HG03175 (cell line): ENCODE measurements around the gene ADGRE2.
"Not testable (repeated sequence)": the region's sequence is repeated elsewhere in the genome, so short reads cannot be mapped to it uniquely, and the experiment has no call there.

ENCODE experiments used
- ATAC-seq: cut with Tn5 transposase; IDR thresholded peaks from one replicate; pipeline ENCODE4 v1.9.1; 2021; ENCODE audit warnings: mild to moderate bottlenecking, moderate library complexity; ENCODE audit not compliant: unreplicated experiment

The ADGRE2 gene

GRCh38 chr19:14778110-14778845, at the start of gene ADGRE2:
Gene ADGRE2 (minus strand): TSS chr19:14778560. CDS start chr19:14776756, 1,804 bp downstream.
- ATAC-seq: not testable (repeated sequence)

GRCh38 chr19:14826006-14826405, 47.6 kb upstream of the ADGRE2 start:
- no peak for ATAC-seq

GRCh38 chr19:14821937-14822336, 43.6 kb upstream of the ADGRE2 start:
- ATAC-seq: no peak

- ATAC-seq: no peak
Observed at GRCh38 chr19:14818588-14818987, 40.2 kb upstream of the ADGRE2 start.

GRCh38 chr19:14817052-14817451, 38.7 kb upstream of the ADGRE2 start:
- ATAC-seq: no peak

GRCh38 chr19:14814982-14815652, 36.8 kb upstream of the ADGRE2 start:
- ATAC-seq: no peak

- no peak for ATAC-seq
Observed at GRCh38 chr19:14809272-14810057, 31.1 kb upstream of the ADGRE2 start.

- ATAC-seq: no peak
Observed at GRCh38 chr19:14804765-14805164, 26.4 kb upstream of the ADGRE2 start.

- no peak for ATAC-seq
Observed at GRCh38 chr19:14798760-14799159, 20.4 kb upstream of the ADGRE2 start.

GRCh38 chr19:14796021-14796420, 17.7 kb upstream of the ADGRE2 start:
- no peak for ATAC-seq

- ATAC-seq: no peak
Observed at GRCh38 chr19:14795078-14795721, 16.8 kb upstream of the ADGRE2 start.

- ATAC-seq: not testable (repeated sequence)
Observed at GRCh38 chr19:14792250-14792649, 13.9 kb upstream of the ADGRE2 start.

GRCh38 chr19:14786421-14786851, 8.1 kb upstream of the ADGRE2 start:
- no peak for ATAC-seq

- ATAC-seq: peak; percentile 36
Observed at GRCh38 chr19:14785102-14785793, 6.9 kb upstream of the ADGRE2 start.

- ATAC-seq: peak; percentile 55
Observed at GRCh38 chr19:14784730-14785101, 6.4 kb upstream of the ADGRE2 start.

GRCh38 chr19:14783410-14783998, 5.1 kb upstream of the ADGRE2 start:
- ATAC-seq: not testable (repeated sequence)

- ATAC-seq: no peak
Observed at GRCh38 chr19:14782626-14783409, 4.5 kb upstream of the ADGRE2 start.

- ATAC-seq: not testable (repeated sequence)
Observed at GRCh38 chr19:14781713-14782536, 3.6 kb upstream of the ADGRE2 start.
